PFSK-1 (cell line): Measurements from ENCODE around the gene ATP11B.

Experiments
- FOXP2 ChIP-seq: optimal IDR thresholded peaks from 2 replicates; pipeline ENCODE3; 2011; ENCODE audit warnings: borderline replicate concordance, control low read depth, inconsistent platforms; ENCODE audit not compliant: insufficient read depth; ENCODE audit errors: extremely low read length, extremely low read depth
- POLR2AphosphoS5 ChIP-seq: IDR thresholded peaks from 2 replicates; pipeline ENCODE4 v1.6.1; 2012; ENCODE audit warnings: low read depth, mild to moderate bottlenecking, control low read depth, low read length, moderate library complexity
- SIN3A ChIP-seq: IDR thresholded peaks from 2 replicates; pipeline ENCODE4 v1.6.1; 2012; ENCODE audit warnings: mild to moderate bottlenecking, low read length, moderate library complexity, borderline replicate concordance; ENCODE audit not compliant: insufficient read depth
- TAF1 ChIP-seq: IDR thresholded peaks from 2 replicates; pipeline ENCODE4 v1.6.1; 2012; ENCODE audit warnings: low read length, control low read depth, borderline replicate concordance; ENCODE audit not compliant: insufficient read depth
- TF ChIP-seq, protein P1 (sequence below), 2 experiments: IDR thresholded peaks; 2 replicates each; pipeline versions ENCODE4 v1.6.1 to v1.8.0; 2011 to 2012; ENCODE audit warnings: low read depth in 2 of 2, low read length in 2 of 2, control low read depth in 1 of 2, inconsistent platforms in 1 of 2, mild to moderate bottlenecking in 1 of 2, moderate library complexity in 1 of 2; ENCODE audit not compliant: insufficient read depth in 1 of 2

- TF ChIP-seq POLR2AphosphoS5 (no peak), TAF1 (no peak), SIN3A (no peak), FOXP2 (no peak)
- TF ChIP-seq, protein P1, sequence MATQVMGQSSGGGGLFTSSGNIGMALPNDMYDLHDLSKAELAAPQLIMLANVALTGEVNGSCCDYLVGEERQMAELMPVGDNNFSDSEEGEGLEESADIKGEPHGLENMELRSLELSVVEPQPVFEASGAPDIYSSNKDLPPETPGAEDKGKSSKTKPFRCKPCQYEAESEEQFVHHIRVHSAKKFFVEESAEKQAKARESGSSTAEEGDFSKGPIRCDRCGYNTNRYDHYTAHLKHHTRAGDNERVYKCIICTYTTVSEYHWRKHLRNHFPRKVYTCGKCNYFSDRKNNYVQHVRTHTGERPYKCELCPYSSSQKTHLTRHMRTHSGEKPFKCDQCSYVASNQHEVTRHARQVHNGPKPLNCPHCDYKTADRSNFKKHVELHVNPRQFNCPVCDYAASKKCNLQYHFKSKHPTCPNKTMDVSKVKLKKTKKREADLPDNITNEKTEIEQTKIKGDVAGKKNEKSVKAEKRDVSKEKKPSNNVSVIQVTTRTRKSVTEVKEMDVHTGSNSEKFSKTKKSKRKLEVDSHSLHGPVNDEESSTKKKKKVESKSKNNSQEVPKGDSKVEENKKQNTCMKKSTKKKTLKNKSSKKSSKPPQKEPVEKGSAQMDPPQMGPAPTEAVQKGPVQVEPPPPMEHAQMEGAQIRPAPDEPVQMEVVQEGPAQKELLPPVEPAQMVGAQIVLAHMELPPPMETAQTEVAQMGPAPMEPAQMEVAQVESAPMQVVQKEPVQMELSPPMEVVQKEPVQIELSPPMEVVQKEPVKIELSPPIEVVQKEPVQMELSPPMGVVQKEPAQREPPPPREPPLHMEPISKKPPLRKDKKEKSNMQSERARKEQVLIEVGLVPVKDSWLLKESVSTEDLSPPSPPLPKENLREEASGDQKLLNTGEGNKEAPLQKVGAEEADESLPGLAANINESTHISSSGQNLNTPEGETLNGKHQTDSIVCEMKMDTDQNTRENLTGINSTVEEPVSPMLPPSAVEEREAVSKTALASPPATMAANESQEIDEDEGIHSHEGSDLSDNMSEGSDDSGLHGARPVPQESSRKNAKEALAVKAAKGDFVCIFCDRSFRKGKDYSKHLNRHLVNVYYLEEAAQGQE (IDR thresholded peaks at IDR 0.05; ENCODE audit: insufficient read depth in 1 of 2, low read depth in 2 of 2, low read length in 2 of 2) = no peak
Measured at GRCh38 chr3:182886497-182886896, 93.2 kb downstream of the ATP11B start.
